A673 (cell line): ENCODE results near the gene TMEM178B.
"Not testable (repeated sequence)": the region's sequence is repeated elsewhere in the genome, so short reads cannot be mapped to it uniquely, and the experiment has no call there.

Experiments
- CTCF ChIP-seq: fragments of 300-800, 200-600 bp; sonication (generic); conservative IDR thresholded peaks from 2 replicates; pipeline ENCODE4 v1.5.1; 2017; ENCODE audit warnings: low read depth, mild to moderate bottlenecking, antibody characterized with exemption, low read length, moderate library complexity, mixed read lengths
- EZH2 ChIP-seq: fragments of 200-600 bp; sonication (generic); IDR thresholded peaks from 2 replicates; pipeline ENCODE4 v1.6.1; 2017; ENCODE audit warnings: borderline replicate concordance, low read depth, mild to moderate bottlenecking, mixed read lengths, antibody characterized with exemption, low read length; ENCODE audit not compliant: poor library complexity, severe bottlenecking

DNA sequence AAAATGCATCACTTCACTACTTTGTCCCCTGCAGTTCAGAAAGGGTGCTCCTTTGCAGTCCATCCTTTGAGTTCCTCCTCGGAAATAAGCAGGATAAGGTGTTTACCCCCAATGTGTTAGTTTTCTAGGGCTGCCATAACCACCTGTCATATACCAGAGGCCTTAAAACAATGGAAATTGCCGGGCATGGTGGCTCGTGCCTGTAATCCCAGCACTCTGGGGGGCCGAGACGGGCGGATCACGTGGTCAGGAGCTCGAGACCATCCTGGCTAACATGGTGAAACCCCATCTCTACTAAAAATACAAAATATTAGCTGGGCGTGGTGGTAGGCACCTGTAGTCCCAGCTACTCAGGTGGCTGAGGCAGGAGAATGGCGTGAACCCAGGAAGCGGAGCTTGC lies 330.0 kb downstream of the TMEM178B start:
- TF ChIP-seq CTCF, EZH2: not testable (repeated sequence)
